ENCODE measurements around the gene LRRC7. TPM values are rescaled to one million over a fixed set of nuclear protein-coding genes. Genes with fewer than 3 reads are reported as not detected.

The LRRC7 gene
- total and polyA plus RNA-seq, 2 of the 13 experiments (the other 11 are each of a cell fraction or from before 2014, with no cell fraction given) = not detected

- no peak for TF ChIP-seq ZNF543 (CRISPR knock-in tag; IDR thresholded peaks at IDR 0.05)
- no peak for TF ChIP-seq ETS1 (CRISPR knock-in tag; IDR thresholded peaks at IDR 0.05)
Observed at GRCh38 chr1:70077066-70077465, 509.3 kb downstream of the LRRC7 start (continued).

GRCh38 chr1:70079546-70079945 lies 511.8 kb downstream of the LRRC7 start:
- ChIA-PET CTCF (ENCODE audit: low intra/inter-chr PET ratio, low total read pairs) (no interaction called here), POLR2A (no interaction called here)
- no peaks in the 10 kb centered on the region for H3K4me1 ChIP-seq (ENCODE audit: insufficient read depth, low read length)
- BruUV-seq (replicated peaks) = no TSS peak
- TF ChIP-seq JARID2 (CRISPR knock-in tag; IDR thresholded peaks at IDR 0.05; ENCODE audit: insufficient replicate concordance) (no peak), NONO (IDR thresholded peaks at IDR 0.05) (no peak), NONO (CRISPR knock-in tag; conservative IDR thresholded peaks at IDR 0.05) (no peak), ZNF235 (CRISPR knock-in tag; IDR thresholded peaks at IDR 0.05; ENCODE audit: borderline replicate concordance) (no peak), ZBTB7B (CRISPR knock-in tag; IDR thresholded peaks at IDR 0.05) (no peak), HOXD1 (CRISPR knock-in tag; IDR thresholded peaks at IDR 0.05) (no peak), NFIC (IDR thresholded peaks at IDR 0.05; ENCODE audit: low read length) (no peak), NRL (CRISPR knock-in tag; IDR thresholded peaks at IDR 0.05; ENCODE audit: borderline replicate concordance) (no peak), BRCA1 (CRISPR knock-in tag; IDR thresholded peaks at IDR 0.05) (no peak), SRSF9 (IDR thresholded peaks at IDR 0.05; ENCODE audit: borderline replicate concordance, insufficient read depth, low read depth, low read length, poor library complexity, severe bottlenecking) (no peak), ZNF552 (CRISPR knock-in tag; IDR thresholded peaks at IDR 0.05; ENCODE audit: borderline replicate concordance) (no peak), ZFP36L2 (CRISPR knock-in tag; IDR thresholded peaks at IDR 0.05) (no peak), HOMEZ (CRISPR knock-in tag; IDR thresholded peaks at IDR 0.05; ENCODE audit: low read depth) (no peak)
- FAIRE-seq (no peak), ATAC-seq (no peak), DNase-seq (ENCODE audit: low spot score) (no peak)
- H3K36me3 ChIP-seq (replicated peaks in 1 of 2; ENCODE audit: control insufficient read depth in 1 of 2, insufficient read depth in 2 of 2, low read length in 2 of 2) = no peaks in the 10 kb centered on the region
- no peak overlapping the region for H3K27ac ChIP-seq (ENCODE audit: extremely low read length, insufficient read depth, low read length)
- in situ Hi-C loops (cut with HindIII; ENCODE audit: extremely low pct_ligation_motif_present, low pct_unique_long_range_greater_than_20kb) (no loop called here), intact Hi-C loops (cut with micrococcal nuclease; ENCODE audit: unreplicated experiment) (no loop called here)
- no peaks in the 10 kb centered on the region for H3K9me3 ChIP-seq (ENCODE audit: low read length)
- 0% methylated on average over 2 of the region's 2 CpGs for WGBS (ENCODE audit: low lambda C conversion rate)
- H3K79me2 ChIP-seq (ENCODE audit: insufficient read depth, low read length) = no peaks in the 10 kb centered on the region
- H4K20me1 ChIP-seq (ENCODE audit: insufficient read depth, low read length) = no peaks in the 10 kb centered on the region
- no peak overlapping the region for H2AFZ ChIP-seq (ENCODE audit: low read length)
- H3K27me3 ChIP-seq (ENCODE audit: control insufficient read depth in 1 of 2, insufficient read depth in 2 of 2, low read length in 2 of 2) = no peaks in the 10 kb centered on the region
- no peak overlapping the region for H3K4me2 ChIP-seq (ENCODE audit: low read depth, low read length)
- H3K9ac ChIP-seq (ENCODE audit: insufficient read depth, low read depth, low read length) = no peak overlapping the region
- no peak overlapping the region for H3K4me3 ChIP-seq (replicated peaks in 1 of 3; ENCODE audit: insufficient read depth in 1 of 3, low read depth in 2 of 3, low read length in 3 of 3)

Data from HepG2 (cell line).